Stimulated activated CD8-positive, alpha-beta memory T cell treated with anti-CD3 and anti-CD28 coated beads, Interleukin-15, amount 100 ng/mL, for 24 hours (primary cell): ENCODE measurements around the gene KRT73.

ENCODE experiments used
- DNase-seq: peaks from one replicate; pipeline ENCODE4 v3.0.0-alpha.2; 2020; ENCODE audit warnings: low read depth

Gene KRT73

DNA sequence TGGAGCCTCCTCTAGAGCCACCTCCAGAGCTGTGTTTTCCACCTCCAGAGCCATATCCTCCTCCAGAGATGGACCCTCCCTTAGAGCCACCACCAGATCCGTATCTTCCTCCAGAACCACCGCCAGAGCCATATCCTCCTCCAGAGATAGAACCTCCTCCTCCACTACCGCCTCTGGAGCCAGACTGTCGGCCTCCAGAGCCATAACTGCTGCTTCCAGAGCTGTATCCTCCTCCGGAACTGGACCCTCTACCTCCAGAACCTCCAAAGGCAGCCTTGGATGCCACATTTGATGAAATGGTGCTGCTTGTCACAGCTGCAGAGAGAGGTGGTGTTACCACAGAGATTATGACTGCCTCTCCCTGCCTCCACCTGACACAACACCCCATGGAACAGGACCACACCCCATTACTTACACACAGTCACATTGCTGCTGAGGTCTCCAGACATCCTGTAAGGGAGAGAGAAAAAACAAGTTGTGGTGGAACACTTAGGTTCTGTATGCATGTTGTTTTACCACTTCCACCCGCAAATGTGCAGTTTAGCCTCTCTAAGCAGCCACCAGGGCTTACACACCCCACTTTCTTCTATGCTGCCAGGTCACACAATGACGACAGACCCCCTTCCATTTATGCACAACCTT lies 26.9 kb upstream of the KRT73 start:
- no peak for DNase-seq

DNA sequence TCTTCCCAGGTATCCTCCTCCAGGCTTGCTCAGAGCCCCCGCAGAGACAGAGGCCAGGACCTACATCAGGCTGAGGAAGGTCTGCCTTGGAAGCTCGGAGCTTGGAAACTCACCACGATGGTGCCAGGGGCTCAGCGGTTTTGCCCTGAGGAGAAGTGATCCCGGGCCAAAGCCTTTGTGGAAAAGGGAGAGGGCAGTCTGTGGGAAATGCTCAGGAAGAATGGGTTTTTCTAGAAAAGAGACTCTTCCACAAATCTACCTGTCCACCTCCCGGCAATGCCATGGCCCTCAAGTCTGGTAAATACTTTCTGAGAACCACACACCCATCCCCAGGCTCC lies 25.7 kb upstream of the KRT73 start:
- no peak for DNase-seq

DNA sequence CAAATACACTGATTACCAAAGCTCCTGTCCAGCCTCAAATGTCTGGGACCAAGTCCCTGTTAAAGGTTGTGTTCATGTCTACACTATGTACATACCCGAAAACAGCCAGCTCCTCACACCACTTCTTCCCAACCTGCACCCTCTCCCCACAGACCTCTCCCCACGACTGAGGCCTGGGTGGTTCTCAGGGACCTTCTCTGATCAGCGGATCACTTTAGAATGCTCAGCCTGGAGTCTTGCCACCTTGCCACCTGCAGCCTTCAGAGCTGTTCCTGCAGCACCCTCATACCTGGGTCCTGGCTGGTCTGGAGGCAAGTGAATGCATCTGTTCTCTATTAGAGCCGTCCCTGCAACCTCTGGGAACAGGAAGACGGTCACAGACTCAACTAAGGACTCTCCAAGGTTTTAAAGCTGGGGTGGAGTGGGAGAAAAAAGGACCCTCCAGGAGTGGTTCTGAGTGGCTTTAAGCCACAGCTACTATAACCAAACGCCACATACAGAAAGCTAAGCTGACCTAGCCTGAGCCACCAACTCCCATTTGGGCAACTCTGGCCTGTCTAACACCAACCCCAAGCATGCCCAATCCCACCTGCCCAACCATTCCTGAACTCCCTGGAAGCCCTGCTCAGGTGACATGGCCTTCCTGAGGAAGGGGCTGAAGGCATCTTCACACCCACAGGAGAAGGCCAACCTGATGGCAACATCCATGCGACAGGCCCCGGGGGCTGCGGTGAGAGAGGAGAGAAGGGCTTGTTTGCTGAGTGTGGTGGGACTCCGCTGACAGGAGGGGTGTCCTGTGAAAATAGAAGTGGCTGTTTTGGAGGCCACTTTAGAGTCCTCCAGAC lies 25.1 kb upstream of the KRT73 start:
- no peak for DNase-seq

DNA sequence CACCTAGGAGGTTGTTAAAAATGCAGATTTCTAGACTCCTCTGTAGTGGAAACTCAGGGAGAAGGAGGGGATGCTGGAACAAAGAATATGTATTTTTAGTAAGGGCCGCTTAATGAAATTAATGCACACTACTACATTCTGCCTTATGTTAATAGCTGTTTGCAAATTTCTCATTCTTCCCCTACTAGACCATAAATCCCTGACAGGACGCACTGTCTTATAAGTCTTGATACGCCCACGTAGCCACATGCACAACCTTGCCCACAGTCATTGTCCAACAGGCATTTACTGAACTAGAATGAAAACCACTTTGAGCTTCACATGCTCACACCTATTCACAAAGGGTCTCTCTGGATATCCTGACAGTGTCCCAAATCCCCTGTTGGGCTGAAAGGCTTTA lies 23.1 kb upstream of the KRT73 start:
- DNase-seq: no peak

DNA sequence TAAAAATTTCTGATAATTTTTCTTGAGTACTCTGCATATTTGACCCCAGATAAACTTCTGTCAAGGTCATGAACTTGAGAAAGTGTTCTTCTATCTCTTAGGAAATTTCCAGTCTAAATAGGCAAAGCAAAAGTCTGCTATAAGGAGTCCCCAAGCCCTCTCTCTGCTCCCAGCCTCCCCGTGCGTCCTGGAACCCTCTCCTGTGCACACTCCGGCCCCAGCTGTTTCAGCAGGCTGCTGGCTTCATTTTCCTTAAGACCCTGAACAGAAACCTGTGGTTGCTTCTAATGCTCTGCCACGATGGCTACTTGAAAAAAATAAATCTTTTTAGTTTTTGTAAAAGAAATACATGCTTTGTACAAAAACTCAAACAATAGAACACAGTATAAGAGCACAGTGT lies 18.9 kb upstream of the KRT73 start:
- no peak for DNase-seq

DNA sequence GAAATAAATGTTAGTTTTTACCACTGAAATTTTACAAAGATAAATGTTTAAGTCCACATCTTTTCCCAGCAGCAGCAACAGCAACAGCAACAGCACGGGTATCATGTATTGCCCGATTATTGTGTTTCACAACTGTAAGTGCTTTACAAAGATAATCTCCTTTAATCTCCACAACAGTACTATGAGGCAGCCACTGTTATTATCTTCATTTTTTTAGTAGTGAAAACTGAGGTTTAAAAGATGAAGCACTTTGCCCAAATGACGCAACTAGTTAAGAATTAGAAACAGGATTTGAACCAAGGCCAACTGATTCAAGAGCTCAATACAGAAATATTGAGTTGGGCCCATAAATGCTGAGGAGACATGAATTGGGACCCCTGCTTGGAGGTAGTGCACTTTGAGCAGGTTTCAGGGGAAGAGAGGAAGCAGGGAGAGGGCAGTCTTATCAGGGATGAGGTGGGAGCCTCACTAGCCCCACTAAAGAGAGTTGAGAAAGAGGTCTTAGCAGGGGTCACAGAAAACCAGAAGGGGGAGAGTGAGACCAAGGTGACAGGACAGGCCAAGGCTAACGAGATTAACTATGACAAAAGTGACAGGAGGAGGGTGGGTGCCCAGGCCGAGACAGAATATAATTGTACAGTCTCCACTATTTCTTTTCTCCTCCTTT lies 18.4 kb upstream of the KRT73 start:
- DNase-seq: no peak

DNA sequence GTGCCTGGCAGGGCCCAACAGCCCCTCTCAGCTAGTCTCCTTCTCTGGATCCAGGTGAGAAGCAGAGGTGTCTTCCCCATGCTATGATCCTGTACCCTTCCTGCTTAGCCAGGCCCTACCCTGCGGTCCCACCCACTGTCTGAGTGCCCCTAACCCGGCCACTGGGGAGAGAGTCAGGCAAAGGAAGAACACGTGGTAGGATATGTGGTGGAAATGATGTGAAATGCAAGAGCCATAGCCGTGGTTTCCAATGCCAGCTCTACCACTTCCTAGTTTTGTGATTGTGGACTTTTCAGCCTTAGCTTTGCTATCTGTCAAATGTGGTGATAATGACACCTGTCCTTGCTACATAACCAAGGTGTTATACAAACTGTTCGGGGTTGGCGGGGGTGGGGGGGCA lies 17.8 kb upstream of the KRT73 start:
- no peak for DNase-seq

DNA sequence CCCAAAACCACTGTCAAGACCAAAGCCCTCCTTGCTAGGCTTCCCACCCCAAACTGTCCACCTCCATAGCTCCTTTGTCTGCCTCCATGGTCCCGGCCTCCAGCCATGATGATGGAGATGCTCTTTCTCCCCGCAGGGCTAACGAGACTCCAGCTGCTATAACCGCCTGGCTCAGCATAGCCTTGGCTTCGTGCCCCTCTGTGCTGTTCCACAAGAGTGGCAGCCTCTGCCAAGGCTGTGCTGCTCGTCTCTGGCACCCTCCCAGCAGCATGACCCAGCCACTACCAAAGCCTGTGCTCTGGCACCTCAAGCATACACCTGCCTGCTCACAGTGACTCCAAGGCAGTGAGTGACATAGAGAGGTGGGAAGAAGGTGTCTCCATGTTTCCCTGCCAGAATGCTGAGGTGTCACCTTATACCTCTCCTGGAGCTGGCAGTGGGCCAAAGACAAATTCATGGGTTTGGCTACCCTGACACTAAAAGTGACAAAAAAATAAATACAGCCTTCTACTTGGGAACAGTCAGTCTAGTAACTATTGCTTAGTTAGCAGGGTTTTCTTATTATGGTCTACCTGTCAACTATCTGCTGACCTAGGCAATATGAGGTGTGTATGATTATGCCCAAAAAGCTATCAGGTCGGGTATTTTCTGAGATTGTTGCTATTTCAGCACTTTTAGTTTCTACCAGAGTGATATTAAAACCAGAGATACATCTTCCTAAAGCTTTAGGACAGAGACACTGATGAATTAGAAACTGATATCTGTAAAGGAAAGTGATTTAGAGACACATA lies 16.1 kb upstream of the KRT73 start:
- DNase-seq: no peak

DNA sequence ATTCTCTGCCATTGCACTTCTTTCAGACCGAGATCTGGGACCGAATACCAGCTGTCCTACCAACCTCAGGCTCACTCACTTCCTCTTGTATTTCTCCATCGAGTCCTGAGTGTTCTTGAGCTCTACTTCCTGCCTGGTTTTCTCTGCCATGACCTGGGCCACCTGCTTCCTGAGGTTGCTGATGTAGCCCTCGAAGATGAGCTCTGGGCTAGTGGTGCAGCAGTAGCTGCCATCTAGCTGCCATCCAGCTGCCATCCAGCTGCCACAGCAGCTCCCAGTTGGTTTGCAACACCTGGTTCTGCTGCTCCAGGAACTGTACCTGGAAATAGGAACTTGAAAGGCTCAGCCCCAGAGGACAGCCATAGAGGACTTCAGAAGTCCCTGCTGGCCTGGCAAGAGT lies 15.0 kb upstream of the KRT73 start:
- DNase-seq: no peak

DNA sequence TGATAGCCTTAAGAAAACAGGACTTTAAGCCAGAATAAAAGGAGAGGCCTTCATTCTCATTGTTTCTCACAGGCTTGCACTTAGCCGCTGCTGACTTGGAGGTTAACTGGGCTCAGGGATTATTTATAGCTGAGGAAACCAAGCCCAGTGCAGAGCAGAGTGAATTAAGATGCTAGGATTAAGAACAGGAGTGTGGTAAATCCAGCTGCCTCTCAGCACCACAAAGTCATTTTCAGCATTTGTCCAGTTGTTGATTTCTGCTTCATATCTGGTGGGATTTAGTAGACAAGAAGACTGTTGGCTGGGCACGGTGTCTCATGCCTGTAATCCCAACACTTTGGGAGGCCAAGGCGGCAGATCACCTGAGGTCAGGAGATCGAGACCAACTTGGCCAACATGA lies 14.3 kb upstream of the KRT73 start:
- no peak for DNase-seq

DNA sequence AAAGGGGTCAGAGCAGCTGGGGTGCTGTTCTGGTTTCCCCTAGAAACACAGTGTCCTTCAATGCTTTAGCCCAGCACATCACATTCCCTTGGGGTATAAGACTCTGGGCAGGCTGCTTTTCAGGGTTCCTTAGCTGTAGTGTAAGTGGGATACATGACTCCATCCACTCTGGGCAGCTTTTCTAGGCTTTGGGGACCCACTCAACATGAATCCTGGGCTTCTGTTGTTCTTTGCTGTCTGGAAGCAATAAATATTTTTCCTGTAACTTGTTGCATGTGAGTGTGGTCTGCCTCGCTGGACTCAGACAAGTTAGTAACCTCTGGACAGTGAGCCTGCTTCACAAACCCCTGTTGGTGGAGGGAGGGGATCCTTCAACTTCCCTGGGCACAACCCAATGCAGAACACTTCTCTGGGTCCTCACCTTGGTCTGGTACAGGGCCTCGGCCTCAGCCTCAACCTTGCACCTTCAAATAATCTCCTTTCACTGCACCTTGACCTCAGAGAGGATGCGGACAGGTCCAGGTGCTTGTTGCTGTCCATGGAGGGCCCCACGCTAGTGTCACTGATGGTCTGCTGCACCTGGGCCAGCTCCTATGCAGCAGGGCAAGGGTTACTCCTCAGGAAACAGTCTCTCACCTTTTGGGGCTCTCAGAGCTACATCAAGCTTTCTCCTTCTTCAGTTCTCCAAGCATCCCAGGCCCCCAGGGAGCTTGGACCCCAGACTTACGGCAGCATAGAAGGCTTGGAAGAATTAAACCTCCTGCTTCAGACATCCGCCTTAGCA lies 13.5 kb upstream of the KRT73 start:
- no peak for DNase-seq

DNA sequence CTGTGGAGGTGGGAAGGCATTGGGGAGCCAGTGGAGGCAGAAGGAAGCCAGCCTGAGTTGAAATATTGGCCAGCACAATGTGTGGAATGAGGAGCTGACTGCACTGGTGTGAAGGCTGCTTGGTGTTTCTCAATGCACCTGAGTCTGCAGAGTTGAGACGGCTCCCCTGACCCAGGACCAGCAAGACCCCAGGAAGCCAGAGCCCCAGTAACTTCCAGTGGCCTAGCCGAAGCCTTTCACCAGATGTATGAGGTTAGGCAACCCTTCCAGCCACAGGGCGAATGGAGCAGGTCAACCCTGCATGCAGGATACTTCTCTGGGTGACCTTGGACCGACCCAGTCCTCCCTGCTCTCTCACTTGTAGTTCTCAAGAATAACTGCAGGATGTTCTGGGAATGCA lies 12.9 kb upstream of the KRT73 start:
- DNase-seq: no peak

DNA sequence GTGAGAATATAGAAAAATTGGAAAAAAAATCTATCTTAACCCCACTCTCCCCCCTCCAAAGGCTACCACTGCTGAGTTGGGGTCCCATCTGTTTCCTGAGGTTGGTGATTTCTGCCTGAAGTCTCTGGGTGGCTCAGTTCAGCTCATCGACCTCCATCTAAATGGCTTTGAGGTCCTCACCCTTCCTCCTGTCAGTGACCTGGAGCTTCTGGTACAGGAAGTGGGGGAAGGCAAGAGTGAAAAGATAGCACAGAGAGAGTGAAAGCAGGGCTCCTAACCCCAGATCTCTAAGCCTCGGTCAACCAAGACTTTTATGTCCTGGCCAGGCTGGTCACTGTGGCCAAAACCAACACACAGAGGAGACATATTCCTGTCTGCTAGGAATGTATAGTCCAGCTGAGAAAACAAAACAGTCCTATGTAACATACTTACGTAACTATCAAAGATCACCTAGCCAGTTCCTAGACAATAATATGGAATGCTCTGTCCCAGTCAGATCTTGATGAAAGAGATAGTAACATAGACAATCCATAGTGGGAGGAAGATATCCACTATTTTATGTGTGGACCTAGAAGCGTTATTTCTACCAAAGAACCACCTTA lies 12.3 kb upstream of the KRT73 start:
- no peak for DNase-seq

DNA sequence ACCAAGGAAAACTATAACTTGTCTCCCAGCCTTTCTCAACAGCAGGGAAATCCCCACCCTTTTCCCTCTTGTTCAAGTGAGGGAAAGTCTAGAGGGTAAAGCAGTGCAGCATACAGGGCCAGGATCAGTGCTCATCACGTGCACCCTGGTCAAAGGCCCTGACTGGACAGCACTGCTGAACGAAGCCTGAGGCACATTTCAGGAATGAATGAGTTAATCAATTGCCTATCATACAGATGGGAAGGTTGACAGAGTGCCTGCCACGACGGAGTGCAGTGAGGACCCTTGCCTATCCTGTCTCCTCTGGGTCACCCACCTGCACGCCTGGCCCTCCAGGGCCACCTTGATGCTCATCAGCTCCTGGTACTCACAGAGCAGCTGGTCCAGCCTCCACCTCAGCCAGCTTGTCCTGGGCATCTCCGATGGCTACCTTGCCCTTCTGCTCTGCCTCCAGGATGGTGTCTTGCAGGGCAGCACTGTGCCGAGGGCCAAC lies 11.7 kb upstream of the KRT73 start:
- no peak for DNase-seq

DNA sequence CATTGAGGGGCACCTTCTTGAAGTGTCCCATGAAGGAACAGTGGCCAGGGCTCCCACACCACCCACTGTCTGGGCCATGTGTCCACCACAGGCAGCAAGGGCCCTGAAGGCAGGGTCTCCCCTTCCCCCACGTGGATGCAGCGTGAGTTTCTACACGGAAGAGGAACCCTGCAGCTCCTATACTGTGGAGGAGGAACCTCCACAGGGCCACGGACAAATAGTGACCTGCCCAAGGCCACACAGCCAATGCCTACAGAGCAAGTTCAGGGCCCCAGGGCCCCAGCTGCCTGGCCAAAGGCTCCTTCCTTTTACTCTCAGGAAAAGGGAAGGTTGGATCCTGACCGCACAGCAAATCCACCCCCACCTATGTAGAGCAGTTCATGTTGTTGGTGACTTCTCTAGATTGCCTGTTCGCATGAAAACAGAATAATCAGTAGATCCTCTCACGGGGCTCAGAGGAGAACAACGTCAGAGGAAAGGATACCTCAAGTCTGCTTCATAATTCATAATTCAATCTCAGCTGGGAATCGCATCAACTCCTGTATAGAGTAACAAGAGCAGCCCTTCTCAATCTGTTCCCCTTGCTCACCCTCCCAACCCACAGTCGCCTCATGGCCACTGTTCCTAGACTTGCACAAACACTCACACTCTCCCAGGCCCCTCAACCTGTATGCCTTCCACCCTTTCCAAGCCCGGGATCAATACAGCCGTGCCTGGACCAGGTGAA lies 11.1 kb upstream of the KRT73 start:
- no peak for DNase-seq

DNA sequence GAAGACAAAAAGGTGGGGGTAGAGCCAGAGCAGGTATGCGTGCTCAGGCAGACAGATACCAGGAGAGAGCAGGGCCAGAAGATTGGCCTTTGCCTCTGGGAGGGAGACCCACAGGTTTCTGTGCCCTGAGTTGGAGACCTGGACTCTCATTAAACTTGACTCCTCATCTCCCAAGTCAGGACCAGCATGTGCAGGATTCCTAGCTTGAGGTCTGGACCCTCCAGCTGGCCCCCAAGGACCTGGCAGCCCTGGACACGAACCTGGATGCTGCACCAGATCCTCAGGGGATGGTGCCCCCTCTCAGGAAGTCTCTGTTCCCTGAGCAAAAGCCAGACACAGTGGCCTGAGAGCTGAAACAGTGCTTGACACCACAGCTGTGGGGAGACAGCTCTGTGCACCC lies 10.5 kb upstream of the KRT73 start:
- no peak for DNase-seq

DNA sequence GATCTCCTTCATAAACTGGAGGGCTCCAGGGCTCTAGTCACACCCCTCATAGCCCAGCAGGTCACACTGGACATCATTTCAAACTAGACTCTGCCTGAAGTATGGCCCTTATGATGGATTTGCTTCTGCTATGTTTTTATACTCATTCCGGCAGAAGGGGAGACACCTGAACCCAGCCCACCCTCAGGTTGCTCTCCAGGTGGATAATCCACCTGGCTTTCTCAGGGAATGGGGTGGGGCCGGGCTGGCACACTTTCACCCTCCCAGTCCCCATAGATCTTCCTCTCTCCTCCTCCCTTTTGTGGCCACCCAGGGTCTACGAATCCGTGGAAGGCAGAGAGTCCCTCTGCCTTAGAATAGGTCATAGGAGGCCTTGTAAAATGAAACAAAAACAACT lies 9.8 kb upstream of the KRT73 start:
- DNase-seq: no peak

DNA sequence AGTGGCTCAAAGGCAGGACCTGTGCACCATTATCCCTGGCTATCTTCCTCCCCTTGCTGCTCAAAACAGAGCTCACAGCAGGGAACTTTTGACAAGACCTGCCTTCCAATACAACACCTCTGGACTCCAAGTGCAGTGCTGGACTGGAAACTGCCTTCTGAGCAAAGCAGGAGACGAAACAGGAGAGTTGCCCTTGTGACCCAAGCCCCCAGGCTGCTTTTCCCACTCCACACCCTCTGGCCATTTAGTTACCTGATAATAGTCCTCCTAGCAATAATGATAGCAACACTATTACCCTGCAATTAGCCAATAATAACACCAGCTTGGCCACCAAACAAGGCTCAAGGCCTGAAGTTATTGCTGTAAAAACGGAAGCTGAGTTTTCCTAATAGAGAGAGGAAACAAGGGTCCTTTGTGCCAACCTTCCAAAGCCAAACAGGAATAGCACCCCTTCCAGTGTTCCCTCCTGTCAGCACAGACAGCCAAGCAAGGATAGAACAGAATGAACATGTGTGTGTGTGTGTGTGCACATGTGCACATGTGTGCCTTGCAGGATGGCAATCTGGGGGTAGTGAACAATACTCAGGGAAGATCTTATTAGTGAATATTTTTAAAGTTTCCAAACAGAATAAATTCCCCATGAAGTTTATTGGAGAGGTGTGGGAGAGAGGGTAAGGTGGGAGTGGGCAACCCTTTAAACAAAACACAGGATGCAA lies 9.2 kb upstream of the KRT73 start:
- no peak for DNase-seq

DNA sequence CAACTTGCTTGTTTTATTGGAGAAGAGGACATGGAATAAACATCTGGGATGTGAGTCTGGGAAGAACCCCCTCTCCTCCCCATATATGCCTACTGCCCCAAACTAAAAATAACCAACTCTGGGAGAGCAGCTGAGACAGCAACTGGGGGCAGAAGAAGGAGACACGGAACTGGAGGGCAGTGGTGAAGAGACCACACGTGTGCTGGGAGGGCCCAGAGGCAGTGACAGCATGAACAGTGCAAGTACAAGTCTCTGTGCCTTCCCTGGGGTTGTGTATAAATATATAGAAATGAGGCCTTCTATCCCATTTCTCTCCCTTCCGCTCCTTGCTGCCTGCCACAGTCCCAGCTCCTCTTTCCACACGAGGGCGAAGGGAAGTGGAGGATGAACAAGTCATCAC lies 4.0 kb upstream of the KRT73 start:
- no peak for DNase-seq

DNA sequence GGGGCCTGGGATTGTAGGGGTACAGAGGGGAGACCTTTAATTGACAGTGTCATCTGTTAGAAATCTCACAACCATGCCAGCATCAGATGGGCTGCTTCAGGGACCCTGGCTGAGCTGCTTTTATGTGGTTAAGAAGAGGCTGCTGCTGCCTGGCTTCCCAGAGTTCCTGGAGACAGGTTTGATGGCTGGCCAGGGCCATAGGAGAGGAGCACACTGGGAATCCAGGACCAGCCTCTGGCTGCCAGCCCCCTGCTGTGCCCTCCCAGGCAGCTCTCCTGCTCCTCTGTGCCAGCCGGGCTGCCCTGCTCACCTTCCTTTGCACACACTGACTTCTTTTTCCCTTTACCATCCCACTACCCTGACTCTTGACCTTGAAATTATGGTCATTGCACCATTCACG lies 507 bp upstream of the KRT73 start:
- DNase-seq: no peak
